AG10803 (cell line): Measurements from ENCODE around the gene CSNK1E.
"Not testable (repeated sequence)": the region's sequence is repeated elsewhere in the genome, so short reads cannot be mapped to it uniquely, and the experiment has no call there.

Experiments
- DNase-seq: peaks from one replicate; pipeline ENCODE4 v3.0.0; 2010; ENCODE audit warnings: low read depth
- H3K4me3 ChIP-seq: 2 replicates; pipeline ENCODE4 v1.5.1; 2011; ENCODE audit warnings: mild to moderate bottlenecking, low read length, control low read depth
- CTCF ChIP-seq: conservative IDR thresholded peaks from 2 replicates; pipeline ENCODE4 v1.5.1; 2011; ENCODE audit warnings: mild to moderate bottlenecking, low read length, control low read depth, inconsistent platforms

The CSNK1E gene

GRCh38 chr22:38317122-38317994, at the start of gene CSNK1E:
CSNK1E (minus strand) TSS chr22:38317433; CDS start chr22:38314157, 3,276 bp downstream.
- no peak for TF ChIP-seq CTCF
- DNase-seq: peak; percentile 58
- H3K4me3 ChIP-seq: peak within 1 kb of the TSS; percentile 89

- not testable (repeated sequence) for DNase-seq, H3K4me3 ChIP-seq
These were observed 48.6 kb upstream of the CSNK1E start for GRCh38 chr22:38365829-38366228.

- not testable (repeated sequence) for H3K4me3 ChIP-seq, DNase-seq
These were observed 47.9 kb upstream of the CSNK1E start for GRCh38 chr22:38365174-38365573.

GRCh38 chr22:38360560-38360959, 43.3 kb upstream of the CSNK1E start:
- H3K4me3 ChIP-seq, DNase-seq: not testable (repeated sequence)

GRCh38 chr22:38359817-38360216, 42.6 kb upstream of the CSNK1E start:
- DNase-seq, H3K4me3 ChIP-seq: not testable (repeated sequence)

GRCh38 chr22:38357971-38358370, 40.7 kb upstream of the CSNK1E start:
- H3K4me3 ChIP-seq, DNase-seq: not testable (repeated sequence)

GRCh38 chr22:38355275-38355674, 38.0 kb upstream of the CSNK1E start:
- no peak for TF ChIP-seq CTCF
- no peak for DNase-seq
- no peak overlapping the region for H3K4me3 ChIP-seq

- H3K4me3 ChIP-seq: no peak overlapping the region
- no peak for DNase-seq
- no peak for TF ChIP-seq CTCF
These were observed 36.5 kb upstream of the CSNK1E start for GRCh38 chr22:38353701-38354100.

- TF ChIP-seq CTCF: peak; percentile 61
- peak; percentile 31 for DNase-seq
- H3K4me3 ChIP-seq: no peak overlapping the region
These were observed 36.0 kb upstream of the CSNK1E start for GRCh38 chr22:38353142-38353629.

- no peak for DNase-seq
- no peak for TF ChIP-seq CTCF
- no peak overlapping the region for H3K4me3 ChIP-seq
These were observed 35.2 kb upstream of the CSNK1E start for GRCh38 chr22:38352436-38352835.
